GM12891 (cell line): ENCODE results near the gene TBC1D13. TPM values are rescaled to one million over a fixed set of nuclear protein-coding genes. Genes with fewer than 3 reads are reported as not detected.

Experiments
- DNase-seq: peaks from one replicate; pipeline ENCODE4 v3.0.0; 2011; ENCODE audit warnings: low spot score; ENCODE audit not compliant: insufficient read length
- FAIRE-seq: peaks from 2 replicates; lab custom pipeline; 2011; peaks lifted over from hg19 to GRCh38; lab: Jason Lieb, UNC
- PAX5 ChIP-seq: IDR thresholded peaks from 2 replicates; pipeline ENCODE4 v1.6.1; 2011; ENCODE audit warnings: low read length, moderate library complexity, mild to moderate bottlenecking; ENCODE audit not compliant: insufficient read depth, severe bottlenecking
- POLR2A ChIP-seq: IDR thresholded peaks from 2 replicates; pipeline ENCODE4 v1.6.1; 2011; ENCODE audit warnings: low read depth, low read length, control low read depth
- POLR2AphosphoS5 ChIP-seq: IDR thresholded peaks from 2 replicates; pipeline ENCODE4 v1.6.1; 2011; ENCODE audit warnings: low read depth, low read length, control low read depth
- POU2F2 ChIP-seq: IDR thresholded peaks from 2 replicates; pipeline ENCODE4 v1.6.1; 2011; ENCODE audit warnings: low read depth, mild to moderate bottlenecking, control low read depth, low read length, moderate library complexity
- SPI1 ChIP-seq: IDR thresholded peaks from 2 replicates; pipeline ENCODE4 v1.6.1; 2011; ENCODE audit warnings: low read depth, low read length, control low read depth
- TAF1 ChIP-seq: IDR thresholded peaks from 2 replicates; pipeline ENCODE4 v1.6.1; 2011; ENCODE audit warnings: low read depth, low read length, control low read depth
- polyA plus RNA-seq: library from polyadenylated mRNA; unstranded; fragments of >200 nt; gene quantifications from one replicate; pipeline ENCODE4 v1.2.1, GENCODE V29; 2012; ENCODE audit warnings: low read depth, missing spikeins, inconsistent platforms; ENCODE audit not compliant: missing spikeins

TBC1D13 gene, protein sequence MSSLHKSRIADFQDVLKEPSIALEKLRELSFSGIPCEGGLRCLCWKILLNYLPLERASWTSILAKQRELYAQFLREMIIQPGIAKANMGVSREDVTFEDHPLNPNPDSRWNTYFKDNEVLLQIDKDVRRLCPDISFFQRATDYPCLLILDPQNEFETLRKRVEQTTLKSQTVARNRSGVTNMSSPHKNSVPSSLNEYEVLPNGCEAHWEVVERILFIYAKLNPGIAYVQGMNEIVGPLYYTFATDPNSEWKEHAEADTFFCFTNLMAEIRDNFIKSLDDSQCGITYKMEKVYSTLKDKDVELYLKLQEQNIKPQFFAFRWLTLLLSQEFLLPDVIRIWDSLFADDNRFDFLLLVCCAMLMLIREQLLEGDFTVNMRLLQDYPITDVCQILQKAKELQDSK
- polyA plus RNA-seq = 11.4 TPM

DNA sequence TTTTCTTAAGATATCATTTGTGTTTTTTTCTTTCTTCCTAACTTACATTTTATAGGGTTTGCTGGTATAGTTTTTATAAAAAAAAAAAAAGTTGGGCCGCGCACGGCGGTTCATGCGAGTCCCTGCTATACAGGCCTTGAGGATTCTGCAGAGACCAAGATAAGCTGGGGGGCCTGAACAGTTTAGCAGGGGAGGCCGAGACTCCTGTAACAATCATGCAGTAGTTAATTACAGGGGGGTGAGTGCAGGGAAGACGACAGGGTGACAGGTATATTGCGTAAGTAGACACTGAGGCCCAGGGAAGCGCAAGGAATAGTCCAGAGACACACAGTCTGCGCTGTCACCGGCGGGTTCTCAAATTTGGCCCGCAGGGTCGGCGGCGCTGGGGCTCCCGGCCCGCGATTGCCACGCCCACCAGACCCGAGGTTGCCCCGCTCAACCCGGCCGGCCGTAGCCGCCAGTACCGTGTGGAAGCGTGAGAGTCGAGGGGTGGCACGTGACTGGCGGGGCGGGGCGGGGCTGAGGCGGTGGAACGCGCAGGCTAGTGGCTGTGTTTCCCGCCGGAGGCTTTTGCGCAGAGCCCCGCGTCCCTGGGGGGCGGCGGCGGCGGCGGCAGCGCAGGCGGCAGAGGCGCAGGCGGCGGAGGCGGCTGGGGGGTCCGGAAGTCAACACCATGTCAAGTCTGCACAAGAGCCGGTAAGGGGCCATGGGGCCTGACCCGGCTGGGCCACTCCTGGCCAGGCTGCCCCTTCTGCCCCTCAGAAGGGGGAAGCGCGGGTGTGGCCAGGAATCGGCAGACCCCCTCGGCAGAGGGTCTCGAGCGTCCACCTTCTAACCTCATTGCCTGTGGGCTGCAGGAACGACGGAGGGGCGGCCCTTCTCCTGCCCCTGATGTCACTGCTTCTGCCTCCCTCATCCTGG lies at the start of gene TBC1D13:
Gene TBC1D13 (plus strand): TSS at position 573 of the 921 bp plus-strand sequence. CDS start 101 bp downstream, at position 674.
- peak; percentile 96 for DNase-seq
- TF ChIP-seq POU2F2 (no peak), PAX5 (peak; percentile 54), SPI1 (no peak), POLR2AphosphoS5 (0 out of 2 replicates have a peak, but pooled peaks have one; percentile 21), TAF1 (0 out of 2 replicates have a peak, but pooled peaks have one; percentile 9), POLR2A (0 out of 2 replicates have a peak, but pooled peaks have one; percentile 29)
- FAIRE-seq = peak; percentile 90

- FAIRE-seq = no peak
- TF ChIP-seq TAF1 (no peak), POU2F2 (no peak), POLR2AphosphoS5 (no peak), POLR2A (no peak), PAX5 (no peak), SPI1 (no peak)
- no peak for DNase-seq
These were observed 44.7 kb upstream of the TBC1D13 start for GRCh38 chr9:128742401-128742800.

DNA sequence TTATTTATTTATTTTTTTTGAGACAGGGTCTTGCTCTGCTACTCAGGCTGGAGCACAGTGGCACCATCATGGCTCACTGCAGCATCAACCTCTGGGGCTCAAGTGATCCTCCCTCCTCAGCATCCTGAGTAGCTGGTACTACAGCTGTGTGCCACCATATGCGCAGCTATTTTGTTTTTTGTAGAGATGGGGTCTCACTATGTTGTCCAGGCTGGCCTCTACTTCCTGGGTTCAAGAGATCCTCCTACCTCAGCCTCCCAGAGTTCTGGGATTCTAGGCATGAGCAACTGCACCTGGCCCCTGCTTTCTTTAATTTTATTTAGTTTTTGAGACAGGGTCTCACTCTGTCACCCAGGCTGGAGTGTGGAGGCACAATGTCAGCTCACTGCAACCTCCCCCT lies 43.6 kb upstream of the TBC1D13 start:
- TF ChIP-seq TAF1 = no peak
- TF ChIP-seq POLR2A = no peak
- no peak for TF ChIP-seq POU2F2
- TF ChIP-seq PAX5 = no peak
- no peak for TF ChIP-seq POLR2AphosphoS5
- no peak for TF ChIP-seq SPI1
- DNase-seq (no peak), FAIRE-seq (no peak)

- TF ChIP-seq PAX5 (no peak), POU2F2 (no peak), SPI1 (no peak), POLR2AphosphoS5 (no peak), POLR2A (no peak), TAF1 (no peak)
- FAIRE-seq = no peak
- DNase-seq = no peak
These were observed 39.8 kb upstream of the TBC1D13 start for GRCh38 chr9:128747241-128747640.

DNA sequence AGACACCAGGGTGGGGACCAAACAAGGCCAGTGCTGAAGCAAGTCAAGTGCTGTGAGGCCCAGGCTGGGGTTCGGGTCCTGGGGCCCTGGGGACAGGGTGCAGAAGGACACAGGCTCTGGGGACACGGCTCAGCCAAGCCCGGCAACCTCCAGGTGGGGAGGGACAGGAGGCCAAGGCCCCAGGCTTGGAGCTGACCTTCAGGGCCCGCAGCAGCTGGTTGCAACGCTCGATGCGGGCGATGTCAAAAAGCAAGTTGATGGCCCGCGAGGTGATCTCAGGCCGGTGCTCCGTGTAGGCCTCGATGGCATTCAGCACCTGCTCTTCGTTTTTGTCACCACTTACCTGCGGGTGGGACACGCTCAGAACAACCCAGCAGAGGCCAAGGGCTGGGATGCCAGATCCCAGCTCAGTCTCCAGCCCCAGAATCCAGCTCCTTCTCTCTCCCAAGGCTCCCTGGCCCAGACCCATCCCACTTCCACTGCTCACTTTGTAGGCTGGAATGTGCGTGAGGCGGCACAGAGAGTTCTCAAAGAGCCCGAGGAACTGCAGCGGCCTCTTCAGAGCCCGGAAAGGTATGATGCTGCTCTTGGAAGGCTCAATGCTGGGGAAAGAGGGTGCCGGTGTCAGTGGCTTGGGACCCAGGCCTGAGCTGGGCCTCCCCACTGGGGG lies 36.0 kb upstream of the TBC1D13 start:
- DNase-seq (no peak), FAIRE-seq (no peak)
- no peak for TF ChIP-seq SPI1

DNA sequence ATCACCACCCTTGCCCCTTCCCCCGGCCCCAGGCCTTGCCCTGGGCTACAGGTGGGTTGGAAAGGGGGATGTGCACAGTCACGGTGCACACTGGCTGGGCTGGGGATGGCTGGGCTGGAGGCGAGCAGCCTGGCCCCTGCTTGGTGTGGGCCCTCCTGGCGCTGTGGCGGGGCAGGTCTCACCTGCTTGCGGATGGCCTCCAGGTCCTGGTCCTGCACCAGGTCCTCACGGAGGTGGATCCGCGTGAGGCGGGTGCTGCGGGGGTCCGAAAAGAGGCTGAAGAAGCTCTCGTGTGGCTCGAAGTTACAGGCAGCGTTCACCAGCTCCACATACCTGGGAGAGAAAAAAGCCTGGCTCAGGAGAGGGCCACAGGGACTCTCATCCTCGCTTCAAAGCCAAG lies 33.4 kb upstream of the TBC1D13 start:
- FAIRE-seq (no peak), DNase-seq (no peak)
- TF ChIP-seq POLR2AphosphoS5 (no peak), TAF1 (no peak), SPI1 (no peak), PAX5 (no peak), POU2F2 (no peak), POLR2A (no peak)

GRCh38 chr9:128757602-128758001 lies 29.5 kb upstream of the TBC1D13 start:
- FAIRE-seq (no peak), DNase-seq (no peak)
- no peak for TF ChIP-seq POLR2AphosphoS5
- TF ChIP-seq PAX5 = no peak

DNA sequence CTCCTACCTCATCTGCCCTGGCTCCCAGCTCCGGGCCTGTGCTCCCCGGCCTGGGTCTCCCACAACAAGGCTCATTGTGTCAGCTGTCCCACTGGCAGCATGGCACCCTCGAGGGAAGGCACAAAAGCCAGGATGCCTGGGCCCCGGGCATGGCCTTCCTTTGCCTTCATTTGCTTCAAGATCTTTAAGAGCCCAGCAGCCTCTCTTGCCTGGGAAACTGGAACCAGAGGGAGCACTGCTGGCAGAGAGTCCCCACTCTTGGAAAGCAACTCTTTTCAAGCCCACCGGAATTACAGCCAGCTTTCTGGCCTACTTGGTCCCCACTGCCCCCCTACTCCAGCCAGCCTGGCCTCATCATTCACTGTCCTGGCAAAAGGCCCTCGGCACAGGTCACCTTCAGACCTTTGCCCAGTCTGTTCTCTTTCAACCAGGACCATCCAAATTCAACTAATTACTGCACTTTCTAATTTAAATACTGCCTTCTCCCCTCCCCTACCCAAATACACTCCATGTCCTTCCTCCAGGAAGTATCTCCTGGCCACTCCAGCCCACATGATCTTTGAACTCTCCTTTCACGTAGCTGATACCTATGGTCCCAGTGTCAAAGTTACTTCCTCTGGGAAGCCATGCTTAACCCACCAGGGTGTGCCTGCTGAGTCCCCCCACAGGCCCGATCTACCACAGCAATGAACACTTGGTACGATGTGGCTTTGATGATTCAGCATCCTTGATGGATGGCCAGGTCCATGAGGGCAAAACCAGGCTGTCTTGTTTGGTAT lies 24.2 kb upstream of the TBC1D13 start:
- DNase-seq (no peak), FAIRE-seq (no peak)
- TF ChIP-seq SPI1 = no peak
- TF ChIP-seq POU2F2 = no peak
- TF ChIP-seq POLR2A = no peak
- no peak for TF ChIP-seq TAF1
- no peak for TF ChIP-seq POLR2AphosphoS5

- no peak for DNase-seq
- TF ChIP-seq TAF1 (no peak), POLR2AphosphoS5 (no peak), SPI1 (no peak), POLR2A (no peak), PAX5 (no peak), POU2F2 (no peak)
- no peak for FAIRE-seq
These were observed 22.7 kb upstream of the TBC1D13 start for GRCh38 chr9:128764361-128764760.
